WTC11 (cell line): ENCODE measurements around the gene COX10.

Experiments
- CREB1 ChIP-seq: sonication (generic); formaldehyde crosslinking; IDR thresholded peaks from 2 replicates; pipeline ENCODE4 v1.8.0; 2023; ENCODE audit warnings: mild to moderate bottlenecking, missing genetic modification reagents
- CTCF ChIP-seq: fragments of 200-600 bp; IDR thresholded peaks from 2 replicates; pipeline ENCODE4 v1.8.0; 2022; ENCODE audit warnings: antibody characterized with exemption
- FOXP1 ChIP-seq: sonication (generic); formaldehyde crosslinking; IDR thresholded peaks from 2 replicates; pipeline ENCODE4 v1.8.0; 2022; ENCODE audit warnings: missing genetic modification reagents, mild to moderate bottlenecking, moderate library complexity, borderline replicate concordance
- MAX ChIP-seq: sonication (generic); formaldehyde crosslinking; IDR thresholded peaks from 2 replicates; pipeline ENCODE4 v1.8.0; 2022; ENCODE audit warnings: mild to moderate bottlenecking, missing genetic modification reagents
- MYBL2 ChIP-seq: sonication (generic); formaldehyde crosslinking; IDR thresholded peaks from 2 replicates; pipeline ENCODE4 v1.8.1; 2023; ENCODE audit warnings: mild to moderate bottlenecking, moderate library complexity, missing genetic modification reagents
- NR1H2 ChIP-seq: sonication (generic); formaldehyde crosslinking; IDR thresholded peaks from 2 replicates; pipeline ENCODE4 v1.9.0; 2021; ENCODE audit warnings: mild to moderate bottlenecking, moderate library complexity, missing genetic modification reagents
- RORB ChIP-seq: fragments of 250-450 bp; sonication (Bioruptor Pico); IDR thresholded peaks from 2 replicates; pipeline ENCODE4 v1.9.0; 2021; ENCODE audit warnings: mild to moderate bottlenecking
- SMAD4 ChIP-seq: sonication (generic); formaldehyde crosslinking; IDR thresholded peaks from 2 replicates; pipeline ENCODE4 v1.8.0; 2022; ENCODE audit warnings: mild to moderate bottlenecking, missing genetic modification reagents
- USF2 ChIP-seq: sonication (generic); formaldehyde crosslinking; IDR thresholded peaks from 2 replicates; pipeline ENCODE4 v1.8.1; 2023; ENCODE audit warnings: mild to moderate bottlenecking, missing genetic modification reagents, moderate library complexity
- ZNF138 ChIP-seq: sonication (generic); formaldehyde crosslinking; conservative IDR thresholded peaks from 2 replicates; pipeline ENCODE4 v1.8.1; 2022; ENCODE audit warnings: mild to moderate bottlenecking, moderate library complexity, missing genetic modification reagents
- ZNF425 ChIP-seq: fragments of 250-450 bp; sonication (Bioruptor Pico); conservative IDR thresholded peaks from 2 replicates; pipeline ENCODE4 v1.9.0; 2021; ENCODE audit warnings: mild to moderate bottlenecking

- TF ChIP-seq ZNF425 (CRISPR knock-in tag) (no peak), CTCF (no peak), RORB (CRISPR knock-in tag) (no peak), ZNF138 (CRISPR knock-in tag) (no peak), CREB1 (CRISPR knock-in tag) (no peak), USF2 (CRISPR knock-in tag) (no peak), FOXP1 (CRISPR knock-in tag) (no peak), MYBL2 (CRISPR knock-in tag) (no peak), NR1H2 (CRISPR knock-in tag) (no peak), SMAD4 (CRISPR knock-in tag) (no peak), MAX (no peak)
These were observed 176.3 kb downstream of the COX10 start for GRCh38 chr17:14245629-14246028.
